Liver (tissue), 9 donors: ENCODE data around the gene C10orf105. TPM values are rescaled to one million over a fixed set of nuclear protein-coding genes. Genes with fewer than 3 reads are reported as not detected.

Experiments used
- DNase-seq: peaks from one replicate; pipeline ENCODE4 v3.0.0-alpha.2; 2017; ENCODE audit warnings: low spot score
- H3K27ac ChIP-seq, 2 donors: one replicate each; pipeline ENCODE4 v1.7.0; 2013; ENCODE audit warnings: inconsistent platforms in 2 of 2, low read length in 2 of 2, control low read depth in 1 of 2, low read depth in 1 of 2, mild to moderate bottlenecking in 1 of 2
- H3K27me3 ChIP-seq, 4 donors: one replicate each; pipeline versions ENCODE4 v1.6.1 to v1.7.0; 2013; ENCODE audit warnings: low read length in 3 of 4, inconsistent platforms in 1 of 4, mild to moderate bottlenecking in 1 of 4, moderate library complexity in 1 of 4; ENCODE audit not compliant: control insufficient read depth in 4 of 4, insufficient read depth in 4 of 4
- H3K36me3 ChIP-seq, 4 donors: one replicate each; pipeline versions ENCODE4 v1.6.1 to v1.7.0; 2013; ENCODE audit warnings: low read length in 3 of 4, mild to moderate bottlenecking in 3 of 4, low read depth in 1 of 4, moderate library complexity in 1 of 4; ENCODE audit not compliant: control insufficient read depth in 4 of 4, insufficient read depth in 3 of 4
- H3K4me1 ChIP-seq, 4 donors: one replicate each; pipeline versions ENCODE4 v1.6.1 to v1.7.0; 2013; ENCODE audit warnings: low read length in 3 of 4, mild to moderate bottlenecking in 3 of 4, moderate library complexity in 1 of 4; ENCODE audit not compliant: control insufficient read depth in 4 of 4, insufficient read depth in 4 of 4
- H3K4me3 ChIP-seq, 3 donors: one replicate each; pipeline versions ENCODE4 v1.6.1 to v1.7.0; 2013; ENCODE audit warnings: low read length in 3 of 3, control low read depth in 1 of 3, low read depth in 1 of 3, mild to moderate bottlenecking in 1 of 3
- H3K9ac ChIP-seq, 2 donors: one replicate each; pipeline ENCODE4 v1.7.0; 2013; ENCODE audit warnings: low read length in 2 of 2, mild to moderate bottlenecking in 2 of 2, moderate library complexity in 2 of 2, control low read depth in 1 of 2, low read depth in 1 of 2
- H3K9me3 ChIP-seq, 4 donors: one replicate each; pipeline versions ENCODE4 v1.6.1 to v1.7.0; 2013; ENCODE audit warnings: low read length in 3 of 4; ENCODE audit not compliant: control insufficient read depth in 4 of 4
- EGR1 ChIP-seq, 2 donors: IDR thresholded peaks; 2 replicates each; pipeline ENCODE4 v1.6.1; 2016 to 2018; ENCODE audit warnings: antibody characterized with exemption in 2 of 2, low read depth in 2 of 2
- FOXA2 ChIP-seq: IDR thresholded peaks from 2 replicates; pipeline ENCODE4 v1.6.1; 2016; ENCODE audit warnings: antibody characterized with exemption
- GABPA ChIP-seq, 2 donors: IDR thresholded peaks in 1 of 2; conservative IDR thresholded peaks in 1 of 2; 2 replicates each; pipeline ENCODE4 v1.6.1; 2016; ENCODE audit warnings: antibody characterized with exemption in 2 of 2, mild to moderate bottlenecking in 1 of 2, moderate library complexity in 1 of 2
- HNF4A ChIP-seq, 2 donors: conservative IDR thresholded peaks; 2 replicates each; pipeline ENCODE4 v1.6.1; 2016; ENCODE audit warnings: antibody characterized with exemption in 2 of 2, mild to moderate bottlenecking in 2 of 2
- HNF4G ChIP-seq: IDR thresholded peaks from 2 replicates; pipeline ENCODE4 v1.6.1; 2016; ENCODE audit warnings: antibody characterized with exemption
- JUND ChIP-seq, 2 donors: IDR thresholded peaks; 2 replicates each; pipeline ENCODE4 v1.6.1; 2016; ENCODE audit warnings: antibody characterized with exemption in 2 of 2
- NR2F2 ChIP-seq: IDR thresholded peaks from 2 replicates; pipeline ENCODE4 v1.6.1; 2016; ENCODE audit warnings: antibody characterized with exemption
- RAD21 ChIP-seq, 2 donors: IDR thresholded peaks; 2 replicates each; pipeline ENCODE4 v1.6.1; 2016; ENCODE audit warnings: antibody characterized with exemption in 2 of 2, mild to moderate bottlenecking in 2 of 2
- RXRA ChIP-seq, 2 donors: IDR thresholded peaks; 2 replicates each; pipeline ENCODE4 v1.6.1; 2017 to 2018; ENCODE audit warnings: antibody characterized with exemption in 2 of 2, mild to moderate bottlenecking in 1 of 2
- TAF1 ChIP-seq: conservative IDR thresholded peaks from 2 replicates; pipeline ENCODE4 v1.6.1; 2016; ENCODE audit warnings: antibody characterized with exemption, mild to moderate bottlenecking
- YY1 ChIP-seq: IDR thresholded peaks from 2 replicates; pipeline ENCODE4 v1.6.1; 2016; ENCODE audit warnings: antibody characterized with exemption, mild to moderate bottlenecking
- WGBS: extraction: QIAGEN DNeasy Blood & Tissue Kit; methylation state at CpG from one replicate; pipeline ENCODE4 v1.1.7; 2013; 5-methylcytosine and 5-hydroxymethylcytosine counted together
- polyA plus RNA-seq, 2 donors: library from polyadenylated mRNA; stranded (reverse) in 1 of 2; unstranded in 1 of 2; fragments of 200-250 nt in 1 of 2; fragments of >200 nt in 1 of 2; fragmentation: Nextera tagmentation in 1 of 2; extraction: Ambion mirVana in 1 of 2; gene quantifications; one replicate each; pipeline versions ENCODE4 v1.2.1 to v1.2.3, GENCODE V29; 2013 to 2015
- total RNA-seq, 2 donors: library from RNA; depleted of rRNA; stranded (reverse); fragments of >200 nt; gene quantifications; one replicate each; pipeline ENCODE4 v1.2.3, GENCODE V29; 2014
- TF ChIP-seq, protein P1 (sequence below): IDR thresholded peaks from 2 replicates; pipeline ENCODE4 v1.6.1; 2016; ENCODE audit warnings: antibody characterized with exemption
- TF ChIP-seq, protein P2 (sequence below): fragments of 150-350 bp; IDR thresholded peaks from 2 replicates; pipeline ENCODE4 v1.5.1; 2017; ENCODE audit warnings: improper control_type of control experiment, low read depth, low read length; ENCODE audit not compliant: missing input control
- TF ChIP-seq, protein P3 (sequence below): IDR thresholded peaks from 2 replicates; pipeline ENCODE4 v1.6.1; 2016; ENCODE audit warnings: antibody characterized with exemption, mild to moderate bottlenecking
- donor health status: healthy.
- donor health status: healthy.
- donor health status: healthy.
- donor health status: healthy.
- donor health status: healthy.

C10orf105 gene
- total and polyA plus RNA-seq, 4 donors: under 0.01 to 0.07 TPM; not detected in 2

DNA sequence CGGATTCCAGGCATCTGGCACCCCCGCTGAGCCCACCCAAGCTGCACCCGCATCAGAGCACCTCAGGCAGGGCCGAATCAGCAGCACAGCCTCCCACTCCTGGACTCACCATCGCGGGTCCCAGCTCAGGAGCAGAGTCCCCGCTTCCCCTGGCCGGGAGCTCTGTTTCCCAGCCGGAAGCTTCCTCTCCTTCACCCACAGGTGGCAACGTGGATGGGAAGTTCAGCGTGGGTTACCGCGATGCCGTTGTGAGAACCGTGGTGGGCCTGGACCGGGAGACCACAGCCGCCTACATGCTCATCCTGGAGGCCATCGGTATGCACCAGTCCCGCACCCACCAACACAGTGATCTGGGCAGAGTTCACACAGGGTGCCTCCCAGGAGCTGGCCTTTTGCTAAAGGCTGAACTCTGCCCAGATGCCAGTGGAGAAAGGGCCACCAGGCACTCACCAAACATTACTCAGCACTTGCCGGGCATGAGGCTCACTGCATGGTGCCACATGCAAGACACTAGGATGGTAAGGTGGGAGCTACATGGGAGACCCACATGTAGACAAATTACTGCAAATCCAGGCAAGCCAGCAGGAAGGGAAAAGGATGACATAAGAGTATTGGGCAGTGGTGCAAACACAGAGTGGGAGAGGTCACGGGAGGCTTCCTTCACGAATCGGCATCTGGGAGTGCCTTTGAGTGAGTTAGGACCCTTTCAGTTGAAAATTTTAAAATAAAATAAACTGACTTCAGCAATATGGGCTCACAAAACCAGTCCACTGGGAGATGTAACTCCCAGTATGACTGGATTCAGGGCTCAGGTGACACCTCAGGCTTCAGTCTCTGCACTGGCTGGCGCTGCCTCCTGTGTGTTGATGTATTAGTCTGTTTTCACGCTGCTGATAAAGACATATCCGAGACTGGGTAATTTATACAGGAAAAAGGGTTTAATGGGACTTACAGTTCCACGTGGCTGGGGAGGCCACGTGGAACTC is 10.4 kb downstream of the C10orf105 start:
- no peaks in the 10 kb centered on the region for H3K9me3 ChIP-seq
- H3K4me3 ChIP-seq: no peak overlapping the region
- H3K9ac ChIP-seq: no peak overlapping the region
- H3K27ac ChIP-seq: no peak overlapping the region
- H3K4me1 ChIP-seq: peaks cover 0 to 7% (median under 1%) of the 10 kb centered on the region in 4 donors
- TF ChIP-seq RXRA (IDR thresholded peaks at IDR 0.05) (peak in 1 of 2 donors; percentile 60), EGR1 (IDR thresholded peaks at IDR 0.05; ENCODE audit: low read depth in 2 of 2) (no peak), HNF4A (conservative IDR thresholded peaks at IDR 0.05) (peak in 1 of 2 donors; percentile 46)
- H3K27me3 ChIP-seq: no peaks in the 10 kb centered on the region
- 74% methylated on average over 28 of the region's 28 CpGs for WGBS
- DNase-seq: no peak
- no peaks in the 10 kb centered on the region for H3K36me3 ChIP-seq

DNA sequence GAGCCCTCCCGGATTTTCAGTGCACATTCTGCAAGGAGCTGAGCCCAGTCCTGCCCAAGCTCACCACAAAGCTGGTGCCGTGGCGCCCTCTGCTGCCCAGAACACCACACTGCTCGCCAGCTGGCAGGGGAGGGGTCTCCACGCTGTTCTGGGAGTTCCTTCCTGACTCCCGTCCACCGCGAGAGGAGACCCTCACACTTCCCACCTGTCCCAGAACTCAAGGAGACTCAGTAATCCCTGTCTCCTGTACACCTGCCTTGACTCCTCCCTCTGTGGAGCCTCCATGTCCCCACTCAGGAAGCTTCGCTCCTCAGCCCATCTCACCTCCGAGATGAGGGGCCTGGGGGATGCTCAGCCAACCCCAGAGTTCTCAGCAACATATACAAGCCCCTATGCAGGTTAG is 11.3 kb downstream of the C10orf105 start:
- Histone ChIP-seq H3K27me3 (no peaks in the 10 kb centered on the region), H3K9me3 (no peaks in the 10 kb centered on the region), H3K36me3 (no peaks in the 10 kb centered on the region), H3K4me1 (peaks cover 0 to 7% (median 0%) of the 10 kb centered on the region in 4 donors), H3K4me3 (no peak overlapping the region), H3K27ac (no peak overlapping the region), H3K9ac (no peak overlapping the region)
- DNase-seq: peak; percentile 72
- TF ChIP-seq TAF1 (no peak), JUND (IDR thresholded peaks at IDR 0.05) (no peak), HNF4G (no peak), GABPA (IDR thresholded peaks at IDR 0.05 in 1 of 2, conservative IDR thresholded peaks at IDR 0.05 in 1 of 2) (no peak), RAD21 (IDR thresholded peaks at IDR 0.05) (peak; percentile 86 to 94), NR2F2 (no peak)
- TF ChIP-seq, protein P1, sequence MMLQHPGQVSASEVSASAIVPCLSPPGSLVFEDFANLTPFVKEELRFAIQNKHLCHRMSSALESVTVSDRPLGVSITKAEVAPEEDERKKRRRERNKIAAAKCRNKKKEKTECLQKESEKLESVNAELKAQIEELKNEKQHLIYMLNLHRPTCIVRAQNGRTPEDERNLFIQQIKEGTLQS: no peak
- TF ChIP-seq, protein P2, sequence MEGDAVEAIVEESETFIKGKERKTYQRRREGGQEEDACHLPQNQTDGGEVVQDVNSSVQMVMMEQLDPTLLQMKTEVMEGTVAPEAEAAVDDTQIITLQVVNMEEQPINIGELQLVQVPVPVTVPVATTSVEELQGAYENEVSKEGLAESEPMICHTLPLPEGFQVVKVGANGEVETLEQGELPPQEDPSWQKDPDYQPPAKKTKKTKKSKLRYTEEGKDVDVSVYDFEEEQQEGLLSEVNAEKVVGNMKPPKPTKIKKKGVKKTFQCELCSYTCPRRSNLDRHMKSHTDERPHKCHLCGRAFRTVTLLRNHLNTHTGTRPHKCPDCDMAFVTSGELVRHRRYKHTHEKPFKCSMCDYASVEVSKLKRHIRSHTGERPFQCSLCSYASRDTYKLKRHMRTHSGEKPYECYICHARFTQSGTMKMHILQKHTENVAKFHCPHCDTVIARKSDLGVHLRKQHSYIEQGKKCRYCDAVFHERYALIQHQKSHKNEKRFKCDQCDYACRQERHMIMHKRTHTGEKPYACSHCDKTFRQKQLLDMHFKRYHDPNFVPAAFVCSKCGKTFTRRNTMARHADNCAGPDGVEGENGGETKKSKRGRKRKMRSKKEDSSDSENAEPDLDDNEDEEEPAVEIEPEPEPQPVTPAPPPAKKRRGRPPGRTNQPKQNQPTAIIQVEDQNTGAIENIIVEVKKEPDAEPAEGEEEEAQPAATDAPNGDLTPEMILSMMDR: peak; percentile 79
- WGBS: 20% methylated on average over 10 of the region's 10 CpGs

DNA sequence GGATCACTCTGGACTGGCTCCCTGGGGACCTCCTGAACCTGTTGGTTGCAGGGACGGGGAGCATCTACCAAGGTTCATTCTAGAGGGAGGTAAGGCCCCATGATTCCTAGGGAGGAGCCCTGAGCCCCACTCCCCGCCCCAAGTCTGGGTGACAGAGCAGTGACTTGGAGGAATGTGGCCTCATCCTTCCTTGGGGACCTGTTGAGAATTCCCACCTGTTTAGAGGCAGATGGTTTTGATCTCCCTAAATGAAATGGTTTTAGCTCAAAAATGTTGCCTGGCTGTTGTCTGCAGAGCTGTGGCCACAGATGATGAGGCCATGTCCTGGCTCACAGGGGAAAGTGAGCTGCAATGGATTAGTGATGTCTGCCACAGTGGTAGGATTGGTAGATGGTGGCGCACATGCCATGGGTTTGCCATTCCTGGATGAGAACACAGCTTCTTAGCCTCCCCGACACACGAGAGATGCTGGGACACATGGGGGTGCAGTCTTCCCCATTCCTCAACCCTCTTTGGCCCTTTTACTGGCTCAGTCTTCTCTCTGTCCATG is 12.3 kb downstream of the C10orf105 start:
- Histone ChIP-seq H3K9me3 (no peaks in the 10 kb centered on the region), H3K4me1 (peaks cover 0 to 7% (median 0%) of the 10 kb centered on the region in 4 donors), H3K9ac (no peak overlapping the region), H3K36me3 (no peaks in the 10 kb centered on the region), H3K27ac (no peak overlapping the region), H3K27me3 (no peaks in the 10 kb centered on the region), H3K4me3 (no peak overlapping the region)
- 96% methylated on average over 5 of the region's 5 CpGs for WGBS
- no peak for DNase-seq
- no peak for TF ChIP-seq EGR1 (IDR thresholded peaks at IDR 0.05; ENCODE audit: low read depth in 2 of 2)
- TF ChIP-seq HNF4G: no peak
- no peak for TF ChIP-seq YY1
- TF ChIP-seq, protein P3, sequence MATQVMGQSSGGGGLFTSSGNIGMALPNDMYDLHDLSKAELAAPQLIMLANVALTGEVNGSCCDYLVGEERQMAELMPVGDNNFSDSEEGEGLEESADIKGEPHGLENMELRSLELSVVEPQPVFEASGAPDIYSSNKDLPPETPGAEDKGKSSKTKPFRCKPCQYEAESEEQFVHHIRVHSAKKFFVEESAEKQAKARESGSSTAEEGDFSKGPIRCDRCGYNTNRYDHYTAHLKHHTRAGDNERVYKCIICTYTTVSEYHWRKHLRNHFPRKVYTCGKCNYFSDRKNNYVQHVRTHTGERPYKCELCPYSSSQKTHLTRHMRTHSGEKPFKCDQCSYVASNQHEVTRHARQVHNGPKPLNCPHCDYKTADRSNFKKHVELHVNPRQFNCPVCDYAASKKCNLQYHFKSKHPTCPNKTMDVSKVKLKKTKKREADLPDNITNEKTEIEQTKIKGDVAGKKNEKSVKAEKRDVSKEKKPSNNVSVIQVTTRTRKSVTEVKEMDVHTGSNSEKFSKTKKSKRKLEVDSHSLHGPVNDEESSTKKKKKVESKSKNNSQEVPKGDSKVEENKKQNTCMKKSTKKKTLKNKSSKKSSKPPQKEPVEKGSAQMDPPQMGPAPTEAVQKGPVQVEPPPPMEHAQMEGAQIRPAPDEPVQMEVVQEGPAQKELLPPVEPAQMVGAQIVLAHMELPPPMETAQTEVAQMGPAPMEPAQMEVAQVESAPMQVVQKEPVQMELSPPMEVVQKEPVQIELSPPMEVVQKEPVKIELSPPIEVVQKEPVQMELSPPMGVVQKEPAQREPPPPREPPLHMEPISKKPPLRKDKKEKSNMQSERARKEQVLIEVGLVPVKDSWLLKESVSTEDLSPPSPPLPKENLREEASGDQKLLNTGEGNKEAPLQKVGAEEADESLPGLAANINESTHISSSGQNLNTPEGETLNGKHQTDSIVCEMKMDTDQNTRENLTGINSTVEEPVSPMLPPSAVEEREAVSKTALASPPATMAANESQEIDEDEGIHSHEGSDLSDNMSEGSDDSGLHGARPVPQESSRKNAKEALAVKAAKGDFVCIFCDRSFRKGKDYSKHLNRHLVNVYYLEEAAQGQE: no peak
- no peak for TF ChIP-seq TAF1
- no peak for TF ChIP-seq GABPA (IDR thresholded peaks at IDR 0.05 in 1 of 2, conservative IDR thresholded peaks at IDR 0.05 in 1 of 2)
- TF ChIP-seq FOXA2: no peak
- no peak for TF ChIP-seq HNF4A (conservative IDR thresholded peaks at IDR 0.05)
- no peak for TF ChIP-seq NR2F2
- TF ChIP-seq RAD21 (IDR thresholded peaks at IDR 0.05): no peak
- TF ChIP-seq, protein P2: no peak
